ENCODE measurements around the gene CHRNA9.

- TF ChIP-seq, protein P1, sequence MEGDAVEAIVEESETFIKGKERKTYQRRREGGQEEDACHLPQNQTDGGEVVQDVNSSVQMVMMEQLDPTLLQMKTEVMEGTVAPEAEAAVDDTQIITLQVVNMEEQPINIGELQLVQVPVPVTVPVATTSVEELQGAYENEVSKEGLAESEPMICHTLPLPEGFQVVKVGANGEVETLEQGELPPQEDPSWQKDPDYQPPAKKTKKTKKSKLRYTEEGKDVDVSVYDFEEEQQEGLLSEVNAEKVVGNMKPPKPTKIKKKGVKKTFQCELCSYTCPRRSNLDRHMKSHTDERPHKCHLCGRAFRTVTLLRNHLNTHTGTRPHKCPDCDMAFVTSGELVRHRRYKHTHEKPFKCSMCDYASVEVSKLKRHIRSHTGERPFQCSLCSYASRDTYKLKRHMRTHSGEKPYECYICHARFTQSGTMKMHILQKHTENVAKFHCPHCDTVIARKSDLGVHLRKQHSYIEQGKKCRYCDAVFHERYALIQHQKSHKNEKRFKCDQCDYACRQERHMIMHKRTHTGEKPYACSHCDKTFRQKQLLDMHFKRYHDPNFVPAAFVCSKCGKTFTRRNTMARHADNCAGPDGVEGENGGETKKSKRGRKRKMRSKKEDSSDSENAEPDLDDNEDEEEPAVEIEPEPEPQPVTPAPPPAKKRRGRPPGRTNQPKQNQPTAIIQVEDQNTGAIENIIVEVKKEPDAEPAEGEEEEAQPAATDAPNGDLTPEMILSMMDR (conservative IDR thresholded peaks at IDR 0.05; ENCODE audit: low read depth, low read length) = peak; percentile 76
- TF ChIP-seq RFX5 (IDR thresholded peaks at IDR 0.05; ENCODE audit: low read depth, low read length) = no peak
- TF ChIP-seq MAZ (IDR thresholded peaks at IDR 0.05; ENCODE audit: borderline replicate concordance, low read depth, low read length) = no peak
- TF ChIP-seq, protein P2, sequence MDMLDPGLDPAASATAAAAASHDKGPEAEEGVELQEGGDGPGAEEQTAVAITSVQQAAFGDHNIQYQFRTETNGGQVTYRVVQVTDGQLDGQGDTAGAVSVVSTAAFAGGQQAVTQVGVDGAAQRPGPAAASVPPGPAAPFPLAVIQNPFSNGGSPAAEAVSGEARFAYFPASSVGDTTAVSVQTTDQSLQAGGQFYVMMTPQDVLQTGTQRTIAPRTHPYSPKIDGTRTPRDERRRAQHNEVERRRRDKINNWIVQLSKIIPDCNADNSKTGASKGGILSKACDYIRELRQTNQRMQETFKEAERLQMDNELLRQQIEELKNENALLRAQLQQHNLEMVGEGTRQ (IDR thresholded peaks at IDR 0.05; ENCODE audit: low read depth, low read length) = no peak
- TF ChIP-seq MXI1 (IDR thresholded peaks at IDR 0.05; ENCODE audit: borderline replicate concordance, low read depth, low read length) = no peak
These were observed 9.6 kb upstream of the CHRNA9 start for GRCh38 chr4:40325406-40326019.

Data from IMR-90 (cell line).